Lower leg skin (tissue), 4 donors: Measurements from ENCODE around the gene LEMD2. TPM values are rescaled to one million over a fixed set of nuclear protein-coding genes. Genes with fewer than 3 reads are reported as not detected.

Source experiments
- DNase-seq, 2 donors: peaks; one replicate each; pipeline ENCODE4 v3.0.0-alpha.2; 2019; ENCODE audit warnings: low spot score in 2 of 2
- H3K4me3 ChIP-seq: fragments of 200-600 bp; sonication (generic); 2 replicates; pipeline ENCODE4 v1.5.1; 2017; ENCODE audit warnings: mild to moderate bottlenecking, low read depth; ENCODE audit not compliant: poor library complexity, severe bottlenecking
- CTCF ChIP-seq, 3 donors: fragments of 450-650 bp; IDR thresholded peaks; one replicate each; pipeline ENCODE4 v1.5.1; 2016; ENCODE audit warnings: antibody characterized with exemption in 3 of 3, mild to moderate bottlenecking in 3 of 3, moderate library complexity in 2 of 3
- POLR2A ChIP-seq, 2 donors: fragments of 450-650 bp; IDR thresholded peaks; one replicate each; pipeline ENCODE4 v1.6.1; 2016 to 2017; ENCODE audit warnings: antibody characterized with exemption in 2 of 2, mild to moderate bottlenecking in 1 of 2, moderate library complexity in 1 of 2
- WGBS, 2 donors: methylation state at CpG; one replicate each; pipeline ENCODE4 v1.1.5; 2018; 5-methylcytosine and 5-hydroxymethylcytosine counted together
- intact Hi-C: fragments of 100-400 bp; cut with DNase I; formaldehyde crosslinking; loops from one replicate; pipeline ENCODE4 v1.15.0; 2023; ENCODE audit warnings: low total_unique reads
- total RNA-seq, 4 donors: library from RNA; depleted of rRNA; stranded (reverse); fragments of >200 nt; gene quantifications; one replicate each; pipeline ENCODE4 v1.1.0, GENCODE V29; 2016

Gene LEMD2
- total RNA-seq, 4 donors from 2014 or later: 57.5 to 93.6 (median 68.1) TPM

- intact Hi-C loops: no loop called here
- H3K4me3 ChIP-seq: no peak overlapping the region
- no peak for DNase-seq
- TF ChIP-seq CTCF (IDR thresholded peaks at IDR 0.05) (no peak), POLR2A (IDR thresholded peaks at IDR 0.05) (no peak)
- 64 to 73% methylated on average over 14 to 15 of the region's 16 CpGs for WGBS, 2 donors
Observed at GRCh38 chr6:33781131-33781975, 7.6 kb downstream of the LEMD2 start.

- DNase-seq: no peak
- no peak overlapping the region for H3K4me3 ChIP-seq
- WGBS, 2 donors: 91% methylated on average over 14 of the region's 14 CpGs
- no peak for TF ChIP-seq CTCF (IDR thresholded peaks at IDR 0.05)
- TF ChIP-seq POLR2A (IDR thresholded peaks at IDR 0.05): no peak
- intact Hi-C loops: loop anchor here (10.0 kb wide), 1 partner anchor 375 kb away; no protein-coding TSS in a partner anchor
Observed at GRCh38 chr6:33779895-33780294, 9.0 kb downstream of the LEMD2 start.

- DNase-seq: no peak
- intact Hi-C loops: loop anchor here (10.0 kb wide), 1 partner anchor 376 kb away; no protein-coding TSS in a partner anchor
- 82 to 88% methylated on average over 7 of the region's 7 CpGs for WGBS, 2 donors
- H3K4me3 ChIP-seq: no peak overlapping the region
- TF ChIP-seq CTCF (IDR thresholded peaks at IDR 0.05) (no peak), POLR2A (IDR thresholded peaks at IDR 0.05) (no peak)
Observed at GRCh38 chr6:33779290-33779689, 9.6 kb downstream of the LEMD2 start.

- no peak overlapping the region for H3K4me3 ChIP-seq
- TF ChIP-seq POLR2A (IDR thresholded peaks at IDR 0.05) (no peak), CTCF (IDR thresholded peaks at IDR 0.05) (no peak)
- 87 to 90% methylated on average over 10 to 12 of the region's 12 CpGs for WGBS, 2 donors
- intact Hi-C loops: loop anchor here (10.0 kb wide), 1 partner anchor 376 kb away; no protein-coding TSS in a partner anchor
- DNase-seq: no peak
Observed at GRCh38 chr6:33778444-33779121, 10.3 kb downstream of the LEMD2 start.

GRCh38 chr6:33777398-33778388 is 11.2 kb downstream of the LEMD2 start:
- H3K4me3 ChIP-seq: no peak overlapping the region
- WGBS, 2 donors: 89 to 90% methylated on average over 25 of the region's 25 CpGs
- intact Hi-C loops: loop anchor here (10.0 kb wide), 1 partner anchor 377 kb away; no protein-coding TSS in a partner anchor
- DNase-seq: no peak
- no peak for TF ChIP-seq POLR2A (IDR thresholded peaks at IDR 0.05)
- TF ChIP-seq CTCF (IDR thresholded peaks at IDR 0.05): no peak
